ENCODE data around the gene ZMPSTE24. TPM values are rescaled to one million over a fixed set of nuclear protein-coding genes. Genes with fewer than 3 reads are reported as not detected.
"Not testable (repeated sequence)": the region's sequence is repeated elsewhere in the genome, so short reads cannot be mapped to it uniquely, and the experiment has no call there.

Gene ZMPSTE24
- polyA plus RNA-seq, 3 donors = 6.4 to 45.6 (median 36.0) TPM

DNA sequence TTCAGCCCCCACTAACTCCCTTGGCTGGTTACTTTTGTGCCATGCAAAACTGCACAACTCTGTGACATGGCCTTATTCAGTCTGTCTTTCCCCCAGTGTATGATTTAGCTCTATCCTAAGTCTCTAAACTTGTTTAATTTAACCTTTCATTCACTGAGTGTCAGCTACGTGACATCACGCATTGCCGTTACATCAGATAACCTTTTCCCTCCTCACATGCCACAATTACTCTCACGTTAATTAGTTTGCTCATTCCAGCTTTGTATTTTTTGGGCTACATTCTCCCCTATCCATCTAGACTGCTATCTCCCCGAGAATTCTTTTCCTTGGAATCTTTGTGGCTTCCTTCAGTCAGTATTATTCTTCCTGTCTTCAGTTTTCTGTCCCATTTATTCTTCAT lies 39.7 kb upstream of the ZMPSTE24 start:
- H3K79me2 ChIP-seq (ENCODE audit: insufficient read depth, low read length) = no peaks in the 10 kb centered on the region
- no peak overlapping the region for H2AFZ ChIP-seq (ENCODE audit: insufficient read depth, low read depth, low read length, poor library complexity, severe bottlenecking)
- no peak overlapping the region for H3K9ac ChIP-seq (ENCODE audit: insufficient read depth, low read length, poor library complexity, severe bottlenecking)
- no peaks in the 10 kb centered on the region for H3K27me3 ChIP-seq (ENCODE audit: control insufficient read depth in 2 of 2, insufficient read depth in 2 of 2, low read length in 2 of 2)
- Mint-ChIP-seq H3K27ac (no peak overlapping the region), H3K4me3 (no peak overlapping the region), H3K27me3 (ENCODE audit: low read depth in 3 of 3) (no peaks in the 10 kb centered on the region), H3K4me1 (no peaks in the 10 kb centered on the region), H3K9me3 (no peaks in the 10 kb centered on the region), H3K36me3 (peaks cover 41 to 54% of the 10 kb centered on the region in 2 donors)
- peaks cover 14 to 78% of the 10 kb centered on the region in 2 donors for H3K36me3 ChIP-seq (replicated peaks in 1 of 2; ENCODE audit: control insufficient read depth in 1 of 2, insufficient read depth in 2 of 2, low read length in 2 of 2)
- H3K27ac ChIP-seq (ENCODE audit: low read depth in 1 of 2, low read length in 2 of 2) = no peak overlapping the region
- whole genome bisulfite sequencing (ENCODE audit: insufficient coverage) = 94% methylated on average over 3 of the region's 5 CpGs
- H3K4me1 ChIP-seq (ENCODE audit: control insufficient read depth in 1 of 2, insufficient read depth in 2 of 2, low read length in 2 of 2) = no peaks in the 10 kb centered on the region
- no peak overlapping the region for H3K4me2 ChIP-seq (replicated peaks; ENCODE audit: extremely low read depth, low read length, poor library complexity, severe bottlenecking)
- peaks cover 5% of the 10 kb centered on the region for H4K20me1 ChIP-seq (ENCODE audit: insufficient read depth, low read length)
- no peak overlapping the region for H3K4me3 ChIP-seq (replicated peaks in 1 of 3; ENCODE audit: low read depth in 2 of 3, low read length in 3 of 3)
- no peaks in the 10 kb centered on the region for H3K9me3 ChIP-seq (replicated peaks in 1 of 2; ENCODE audit: control insufficient read depth in 1 of 2, insufficient read depth in 1 of 2, low read length in 2 of 2)
- intact Hi-C loops (cut with micrococcal nuclease) = no loop called here
- TF ChIP-seq CTCF (IDR thresholded peaks at IDR 0.05) = no peak
- no peak for DNase-seq

GRCh38 chr1:40221471-40221905 lies 36.5 kb upstream of the ZMPSTE24 start:
- 98% methylated on average over 8 of the region's 18 CpGs for WGBS (ENCODE audit: insufficient coverage)
- H3K27me3 ChIP-seq (ENCODE audit: control insufficient read depth in 2 of 2, insufficient read depth in 2 of 2, low read length in 2 of 2); H3K4me2 ChIP-seq (replicated peaks; ENCODE audit: extremely low read depth, low read length, poor library complexity, severe bottlenecking); H3K27ac ChIP-seq (ENCODE audit: low read depth in 1 of 2, low read length in 2 of 2); H3K9ac ChIP-seq (ENCODE audit: insufficient read depth, low read length, poor library complexity, severe bottlenecking); H3K4me3 ChIP-seq (replicated peaks in 1 of 3; ENCODE audit: low read depth in 2 of 3, low read length in 3 of 3); H3K27ac Mint-ChIP-seq; H2AFZ ChIP-seq (ENCODE audit: insufficient read depth, low read depth, low read length, poor library complexity, severe bottlenecking); H3K4me1 ChIP-seq (ENCODE audit: control insufficient read depth in 1 of 2, insufficient read depth in 2 of 2, low read length in 2 of 2); H3K9me3 ChIP-seq (replicated peaks in 1 of 2; ENCODE audit: control insufficient read depth in 1 of 2, insufficient read depth in 1 of 2, low read length in 2 of 2); H3K27me3 Mint-ChIP-seq (ENCODE audit: low read depth in 3 of 3); H3K79me2 ChIP-seq (ENCODE audit: insufficient read depth, low read length); H3K4me1 Mint-ChIP-seq; H4K20me1 ChIP-seq (ENCODE audit: insufficient read depth, low read length); DNase-seq; H3K4me3 Mint-ChIP-seq; H3K9me3 Mint-ChIP-seq: not testable (repeated sequence)
- H3K36me3 Mint-ChIP-seq = peaks cover 35 to 53% of the 10 kb centered on the region in 2 donors
- intact Hi-C loops (cut with micrococcal nuclease) = loop anchor here in 1 of 2 donors (10.0 kb wide), 1 partner anchor 47 kb away; no protein-coding TSS in a partner anchor
- peaks cover 14 to 78% of the 10 kb centered on the region in 2 donors for H3K36me3 ChIP-seq (replicated peaks in 1 of 2; ENCODE audit: control insufficient read depth in 1 of 2, insufficient read depth in 2 of 2, low read length in 2 of 2)
